Stimulated activated CD4-positive, alpha-beta T cell treated with anti-CD3 and anti-CD28 coated beads, Interleukin-15, amount 100 ng/mL, for 48 hours (primary cell): ENCODE measurements around the gene TNIP1.
A peak's percentile ranks its signal among the peaks of the same experiment; 100 is the strongest.

ENCODE experiments used
- DNase-seq, 2 donors: peaks; one replicate each; pipeline ENCODE4 v3.0.0-alpha.2; 2020; ENCODE audit warnings: low read depth in 2 of 2

TNIP1 gene

DNA sequence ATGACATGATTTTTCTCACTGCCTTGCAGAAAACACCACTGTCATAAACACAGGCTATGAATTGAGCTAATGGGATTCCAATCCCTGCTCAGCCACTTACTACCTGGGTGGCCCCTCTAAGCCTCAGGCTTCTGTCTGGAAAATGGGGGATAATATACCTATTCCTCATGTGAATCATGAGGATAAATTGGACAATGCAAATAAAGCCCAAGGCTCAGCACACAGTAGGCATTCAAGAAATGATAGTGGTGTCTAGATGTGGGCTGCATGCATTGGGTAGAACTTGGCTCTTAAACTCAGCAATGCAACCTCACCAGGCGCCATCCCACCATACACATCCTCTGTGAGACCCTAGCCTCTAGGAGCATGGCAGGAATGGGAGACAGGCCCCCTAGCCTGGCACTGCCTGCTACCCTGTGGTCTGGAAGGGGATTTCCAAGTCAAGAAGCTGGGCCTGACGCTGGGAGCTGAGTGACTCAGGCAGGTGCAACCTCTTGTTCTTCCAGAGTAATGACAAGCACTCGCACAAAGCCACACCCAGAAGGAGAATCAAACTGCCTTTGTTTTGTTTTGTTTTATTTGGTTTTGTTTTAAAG lies 2.3 kb upstream of the TNIP1 start:
- peak; percentile 64 to 67 for DNase-seq

DNA sequence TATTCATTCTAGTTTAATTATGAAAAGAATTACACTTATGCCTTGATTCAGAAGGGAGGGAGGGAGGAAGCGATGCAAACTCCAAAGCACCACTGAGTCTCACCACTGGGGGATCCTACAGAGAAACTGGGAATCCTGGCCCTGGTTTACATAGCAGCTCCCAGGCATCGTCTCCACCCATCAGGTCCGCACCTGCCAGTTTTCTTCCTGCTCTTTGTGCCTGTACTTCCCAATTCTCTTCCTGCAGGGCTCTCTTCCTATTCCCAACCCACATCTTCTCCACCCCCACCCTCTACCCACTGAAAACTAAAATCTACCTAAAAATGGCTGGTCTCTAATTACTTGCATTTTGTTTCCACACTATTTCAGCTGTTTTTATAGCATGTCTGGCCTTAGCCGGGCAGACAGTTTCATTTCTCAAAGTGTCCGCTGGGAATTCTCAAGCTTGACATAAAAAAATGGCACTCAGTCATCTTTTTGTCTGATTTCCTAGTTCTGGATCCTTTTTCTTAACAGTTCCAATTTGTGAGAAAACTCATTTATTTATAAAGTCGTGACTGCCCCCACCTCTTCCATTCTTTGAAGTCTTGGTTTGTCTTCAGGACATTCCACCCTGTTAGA lies 1.6 kb upstream of the TNIP1 start:
- no peak for DNase-seq

DNA sequence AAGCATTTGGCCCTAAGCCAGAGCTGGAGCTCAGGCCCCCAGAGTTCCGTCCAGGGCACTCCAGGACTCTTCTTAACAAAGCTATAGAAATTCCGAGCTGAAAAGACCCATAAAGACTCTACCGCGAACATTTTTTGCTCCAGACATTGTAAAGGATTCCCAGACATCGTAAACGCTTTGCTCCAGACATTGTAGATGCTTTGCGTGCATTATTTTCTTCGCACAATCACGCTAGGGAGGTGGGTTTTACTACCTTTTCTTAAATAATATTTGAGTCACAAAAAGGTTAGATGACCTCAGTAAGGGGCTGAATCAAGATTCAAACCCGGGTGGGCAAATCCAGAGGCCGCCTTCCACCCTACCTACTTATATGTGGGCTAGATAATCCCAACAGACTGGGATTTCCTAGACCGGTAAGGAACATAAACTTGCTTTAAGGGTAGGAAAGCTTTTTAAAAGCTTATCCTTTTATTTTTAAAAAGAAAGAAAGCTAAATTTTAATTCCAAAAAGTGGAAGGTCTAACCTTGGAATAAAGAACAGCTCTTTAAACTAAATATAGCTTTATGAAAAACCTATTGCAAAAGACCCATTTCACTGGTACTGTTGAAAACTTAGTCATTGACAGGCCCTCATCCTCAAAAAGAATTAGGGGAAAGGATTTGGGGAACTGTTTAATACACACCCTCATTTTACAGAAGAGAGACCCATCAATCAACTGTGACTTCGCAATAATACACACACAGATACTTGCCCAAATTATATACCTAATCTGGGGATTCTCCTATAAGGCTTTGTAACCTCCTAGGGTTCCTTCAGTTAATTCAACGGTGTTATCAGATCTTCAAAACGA lies 822 bp upstream of the TNIP1 start:
- no peak for DNase-seq

DNA sequence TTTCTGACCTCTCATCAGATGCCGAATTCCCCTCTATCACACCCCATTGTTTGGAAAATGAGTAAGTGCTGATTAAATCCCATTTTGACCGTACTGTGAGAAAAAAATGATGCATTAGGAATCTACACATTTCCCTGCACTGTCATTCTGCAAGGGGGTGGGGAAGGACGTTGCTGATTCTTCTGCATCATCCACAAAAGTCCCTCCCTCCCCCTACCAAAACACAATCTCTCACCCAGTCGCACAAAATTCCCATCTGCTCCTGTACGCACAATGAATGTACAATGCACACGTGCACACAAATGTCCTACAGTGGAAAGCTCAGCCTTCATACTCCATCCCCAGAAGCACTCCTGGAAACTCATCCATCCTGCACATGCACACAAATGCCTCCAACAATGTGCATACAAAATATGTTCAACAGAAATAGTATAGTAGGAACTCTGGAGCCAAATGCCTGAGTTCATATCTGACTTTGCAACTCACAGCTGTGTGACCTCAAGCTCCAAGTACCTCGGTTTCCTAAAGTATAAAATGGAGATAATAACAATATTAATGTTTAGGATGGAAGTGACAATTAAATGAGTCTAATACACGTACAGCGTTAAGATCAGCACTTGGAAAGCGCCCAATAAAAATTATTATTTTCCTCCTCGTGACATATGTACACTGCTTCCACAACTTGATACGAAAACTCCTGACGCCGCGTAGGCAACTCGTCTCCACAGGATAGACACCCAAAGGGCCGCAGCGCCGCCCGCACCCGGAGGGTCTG lies 809 bp downstream of the TNIP1 start:
- peak in 1 of 2 donors; percentile 46 for DNase-seq

DNA sequence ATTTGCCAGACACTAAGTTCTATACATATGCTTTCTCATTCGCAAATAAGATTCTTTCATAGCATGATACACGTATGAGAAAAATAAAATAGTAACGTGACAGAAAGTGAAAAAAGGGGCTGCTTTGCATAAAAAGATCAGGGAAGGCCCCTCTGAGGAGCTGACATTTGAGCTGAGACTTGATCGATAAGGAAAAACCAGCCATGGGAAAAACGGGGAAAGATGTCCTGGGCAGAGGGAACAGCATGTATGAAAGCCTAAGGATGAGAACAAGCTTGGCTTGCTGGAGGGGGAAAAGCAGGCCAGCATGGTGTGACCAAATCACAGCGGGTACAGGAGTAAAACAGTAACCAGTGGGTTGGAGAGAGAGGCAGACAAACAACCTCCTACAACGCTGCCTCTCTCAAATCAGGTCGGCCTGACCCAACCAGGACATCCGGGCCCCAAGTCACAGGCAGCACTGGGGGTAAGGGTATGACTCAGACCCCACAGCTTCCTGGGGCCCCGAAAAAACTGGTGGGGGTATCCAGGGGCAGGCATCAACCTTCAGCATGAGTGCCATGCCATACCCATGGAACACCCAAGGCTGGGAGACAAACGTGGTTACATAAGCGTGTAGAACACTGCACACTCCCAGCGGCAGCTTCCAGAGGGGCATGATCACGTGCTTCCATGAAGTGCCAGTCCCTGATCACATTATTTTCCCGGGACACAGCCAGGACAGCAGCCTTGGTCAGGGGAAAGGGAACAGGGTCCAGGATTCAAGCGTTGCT lies 2.2 kb downstream of the TNIP1 start:
- DNase-seq, result peak; percentile 68 to 71

DNA sequence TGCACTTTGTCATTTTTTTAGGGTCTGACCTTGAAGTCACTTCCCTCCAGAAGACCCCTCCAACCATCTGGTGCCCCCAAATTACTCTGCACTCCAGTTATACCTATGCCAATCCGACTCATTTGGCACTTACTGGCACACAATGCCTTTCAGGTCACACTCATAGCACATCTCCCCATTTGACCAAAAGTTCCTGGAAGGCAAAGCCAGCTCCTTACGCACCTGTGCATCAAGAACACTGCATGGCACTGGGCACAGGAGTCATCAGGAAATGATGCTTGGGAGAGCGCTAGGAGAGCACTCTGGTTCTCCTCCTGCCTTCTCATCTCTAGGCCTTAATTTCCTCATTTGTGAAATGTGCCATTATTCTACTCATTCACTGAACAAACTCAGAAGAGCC lies 2.9 kb downstream of the TNIP1 start:
- no peak for DNase-seq

DNA sequence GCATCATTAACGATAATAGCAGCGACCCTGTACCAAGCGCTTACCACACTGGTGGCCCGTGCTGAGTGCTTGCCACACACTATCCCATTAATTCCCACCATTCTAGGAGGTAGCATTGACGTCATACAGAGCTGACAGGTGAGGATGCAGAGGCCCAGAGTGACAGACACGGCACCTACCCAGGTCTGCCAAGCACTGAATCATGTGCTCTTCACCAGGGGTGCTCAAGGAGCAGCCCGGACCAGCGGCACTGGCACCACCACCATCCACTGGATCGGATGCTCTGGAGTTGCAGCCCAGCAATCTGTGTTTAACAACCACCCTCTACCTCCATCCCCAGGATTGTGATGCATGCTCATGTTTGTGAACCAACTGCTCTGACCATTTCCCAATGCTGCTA lies 3.4 kb downstream of the TNIP1 start:
- DNase-seq, result no peak

DNA sequence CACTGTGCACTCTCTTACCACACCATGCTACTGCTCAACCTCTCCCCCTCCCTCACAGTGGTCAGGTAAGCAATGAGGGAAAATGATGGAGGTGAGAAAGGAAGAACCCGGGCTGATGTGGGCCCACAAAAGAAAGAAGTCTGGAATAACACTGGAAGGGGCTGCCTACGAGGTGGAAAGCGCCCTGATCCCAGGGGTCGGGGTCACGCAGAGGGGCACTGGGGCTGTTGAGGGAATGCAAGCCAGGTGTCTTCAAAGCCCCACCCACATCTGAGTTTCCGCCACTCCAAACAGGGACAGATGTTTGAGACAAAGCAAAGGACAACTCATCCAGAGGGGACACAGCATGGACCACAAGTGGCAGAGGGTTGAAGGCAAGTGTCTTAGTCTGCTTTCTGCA lies 4.2 kb downstream of the TNIP1 start:
- DNase-seq, result no peak

DNA sequence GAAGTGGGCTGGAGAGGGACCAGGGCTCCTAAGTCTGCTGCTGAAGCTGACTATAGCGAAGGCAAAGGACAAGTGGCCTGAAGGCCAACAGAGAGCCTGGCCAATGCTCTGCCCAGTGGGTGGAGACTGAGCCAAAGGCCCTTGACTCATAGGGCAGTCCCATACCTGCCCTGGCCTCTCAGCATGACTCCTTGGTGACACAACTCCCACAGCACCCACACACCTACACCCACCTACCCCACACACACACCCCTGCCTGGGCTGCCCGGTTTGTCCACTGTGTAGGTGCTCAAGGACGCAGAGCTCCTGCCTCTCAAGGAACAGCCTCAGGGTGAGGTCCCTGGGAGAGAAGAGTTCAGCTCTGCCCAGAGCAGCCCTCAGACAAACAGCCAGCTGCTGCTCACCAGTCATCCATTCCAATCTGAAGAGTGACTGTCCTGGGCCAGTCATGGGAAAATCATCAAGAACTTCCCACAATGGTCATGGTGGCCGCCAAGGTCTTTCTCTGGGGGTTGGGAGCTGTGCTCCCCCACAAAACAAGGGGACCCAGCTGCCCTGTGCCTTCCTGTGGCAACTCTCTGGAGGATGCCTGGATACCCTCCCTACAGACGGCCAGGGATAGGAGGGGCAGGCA lies 5.0 kb downstream of the TNIP1 start:
- DNase-seq, result no peak

DNA sequence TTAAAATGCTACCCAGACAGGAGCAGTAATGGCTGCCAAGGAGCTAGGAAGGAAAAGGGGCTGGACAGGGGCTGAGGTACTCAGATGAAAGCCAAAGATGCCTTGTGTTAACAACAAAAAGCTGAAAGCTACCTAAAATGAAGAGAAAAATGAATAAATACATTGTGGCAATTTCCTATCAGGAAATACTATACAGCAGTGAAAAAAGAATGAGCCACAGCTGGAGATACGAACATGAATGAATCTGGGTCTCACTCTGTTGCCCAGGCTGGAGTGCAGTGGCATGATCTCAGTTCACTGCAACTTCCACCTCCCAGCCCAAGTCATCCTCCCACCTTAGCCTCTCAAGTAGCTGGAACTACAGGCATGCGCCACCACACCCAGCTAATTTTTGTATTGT lies 6.3 kb downstream of the TNIP1 start:
- DNase-seq, result no peak

DNA sequence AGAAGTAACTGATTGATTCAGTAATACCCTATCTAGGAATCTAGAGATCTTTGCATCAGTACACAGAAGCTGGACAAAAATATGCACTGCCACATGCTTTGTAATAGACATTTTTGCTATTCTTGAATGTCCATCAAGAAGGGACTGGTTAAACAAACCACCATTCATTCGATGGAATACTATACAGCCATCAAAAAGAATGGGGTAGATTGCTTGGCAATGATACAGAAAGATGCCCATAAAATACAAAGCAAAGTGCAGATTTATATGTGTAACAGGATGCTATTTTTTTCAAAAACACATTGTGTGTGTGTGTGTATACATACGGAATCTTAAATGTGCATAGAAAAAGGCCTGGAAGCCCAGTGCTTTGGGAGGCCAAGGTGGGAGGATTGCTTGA lies 7.6 kb downstream of the TNIP1 start:
- DNase-seq, result no peak

DNA sequence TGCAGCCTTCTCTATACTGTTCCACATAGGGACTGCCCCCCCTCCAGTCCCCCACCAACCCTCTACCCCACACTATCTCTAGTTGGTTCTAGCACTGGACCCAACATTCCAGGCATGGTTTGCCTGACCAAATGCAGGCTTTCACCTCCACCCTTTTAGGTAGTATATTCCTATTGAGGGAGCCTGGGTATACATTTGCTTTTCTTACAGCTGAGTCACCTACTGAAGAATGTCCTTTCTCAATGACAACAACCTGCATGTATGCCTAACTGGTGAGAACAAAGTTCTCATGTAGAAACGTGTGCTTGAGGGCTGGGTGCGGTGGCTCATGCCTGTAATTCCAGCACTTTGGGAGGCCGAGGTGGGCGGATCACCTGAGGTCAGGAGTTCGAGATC lies 8.2 kb downstream of the TNIP1 start:
- DNase-seq, result no peak

DNA sequence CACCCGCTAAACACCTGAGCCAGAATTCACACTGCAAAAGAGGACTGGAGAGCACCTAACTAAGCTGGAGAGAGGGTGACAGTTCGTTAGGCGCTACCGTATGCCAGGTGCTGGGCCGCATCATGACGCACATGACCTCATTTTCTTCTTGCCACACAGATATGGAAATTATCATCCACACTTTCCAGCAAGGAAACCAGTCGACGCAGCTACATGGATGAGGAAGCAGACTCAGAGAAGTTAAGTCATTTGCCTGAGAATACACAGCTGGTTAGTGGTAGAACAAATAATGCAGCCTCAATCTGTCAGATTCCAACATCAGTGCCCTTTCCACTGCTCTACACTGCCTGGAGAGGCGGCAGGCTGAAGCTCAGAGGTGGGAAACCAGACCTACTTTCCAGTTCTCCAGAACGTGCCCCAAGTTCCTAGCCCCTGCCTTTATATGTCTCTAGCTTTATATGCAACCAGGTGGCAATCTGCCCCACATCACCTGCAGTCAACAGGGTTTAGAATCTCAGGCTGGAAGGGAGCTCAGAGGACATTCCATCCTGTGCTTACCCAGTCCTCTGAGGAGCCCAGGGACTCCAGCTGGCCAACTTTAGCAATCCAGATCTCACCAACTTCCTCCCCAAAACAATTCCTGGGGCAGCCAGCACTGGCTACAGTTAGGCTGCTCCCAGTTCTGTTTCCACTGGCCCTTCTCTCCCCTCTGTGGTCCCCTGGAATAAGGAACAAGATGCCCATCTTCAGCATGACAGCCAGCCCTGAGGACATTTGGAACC lies 8.8 kb downstream of the TNIP1 start:
- DNase-seq, result no peak

DNA sequence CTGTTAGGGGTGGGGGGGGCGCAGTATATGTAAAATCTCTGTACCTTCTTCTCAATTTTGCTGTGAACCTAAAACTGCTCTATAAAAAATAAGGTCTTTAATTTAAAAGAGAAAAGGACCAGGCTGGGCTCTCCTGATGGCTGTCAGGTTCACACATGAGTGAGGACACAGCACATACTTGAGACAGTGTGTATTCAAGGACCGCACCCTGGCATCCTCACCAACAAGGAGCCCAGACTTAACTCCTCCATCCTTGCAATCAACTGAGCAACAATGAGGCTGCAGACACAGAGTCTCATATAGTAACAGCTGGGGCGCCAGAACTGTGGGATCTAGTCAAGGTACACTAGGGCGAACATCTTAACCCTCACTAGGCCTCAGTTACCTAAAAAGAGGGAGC lies 9.8 kb downstream of the TNIP1 start:
- DNase-seq, result no peak

DNA sequence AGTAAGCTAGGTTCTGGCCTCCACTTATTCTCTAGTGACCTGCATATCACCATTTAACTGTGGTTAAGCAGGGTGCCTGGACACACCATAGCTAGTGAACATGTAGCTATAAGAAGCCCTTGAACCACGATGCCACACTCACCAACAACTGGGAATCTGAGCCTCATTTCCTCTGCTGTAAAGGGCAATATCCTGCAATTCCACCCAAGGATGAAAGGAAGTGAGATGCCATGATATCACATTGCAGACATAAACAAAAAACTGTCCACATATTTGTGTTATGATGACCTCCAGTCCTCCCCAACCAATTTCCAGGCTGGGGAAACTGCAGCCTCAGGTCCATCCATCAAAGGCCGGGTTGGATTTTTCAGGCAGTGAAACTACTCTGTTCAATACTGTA lies 10.4 kb downstream of the TNIP1 start:
- no peak for DNase-seq

DNA sequence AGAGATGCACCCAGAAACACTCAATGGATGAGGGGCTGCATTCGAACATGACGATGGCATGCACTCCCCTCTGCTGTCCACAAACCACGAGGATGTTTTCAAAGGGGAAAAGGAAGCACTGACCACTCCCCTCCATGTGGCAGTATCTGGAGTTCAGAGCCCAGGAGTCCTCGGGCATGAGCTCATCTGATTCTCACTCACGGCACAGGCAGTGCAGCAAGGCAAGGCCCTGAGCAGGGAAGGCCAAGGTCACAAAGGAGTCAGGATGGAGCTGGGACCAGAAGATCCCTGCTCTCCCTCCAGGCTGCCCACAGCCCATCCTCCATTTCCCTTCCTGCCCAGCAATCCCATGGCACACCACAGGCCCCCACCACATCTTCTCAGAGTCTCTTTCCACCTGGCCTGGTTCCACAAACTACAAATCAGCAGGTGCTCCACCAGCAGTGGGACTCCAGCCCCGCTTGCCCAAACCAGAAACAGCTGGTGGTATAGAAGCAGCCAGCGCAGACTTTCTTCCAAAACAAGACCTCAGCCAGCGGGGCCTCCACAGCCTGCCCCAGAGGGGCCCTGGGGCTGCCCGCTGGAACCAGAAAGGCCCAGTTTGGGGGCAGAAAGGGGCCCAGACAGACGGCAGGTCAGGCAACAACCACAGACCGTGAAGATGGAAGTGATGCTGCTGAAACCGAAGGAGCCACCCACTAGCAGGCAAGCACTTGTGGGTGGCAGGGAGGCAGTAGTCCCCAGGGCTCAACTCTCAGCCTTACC lies 12.2 kb downstream of the TNIP1 start:
- no peak for DNase-seq

DNA sequence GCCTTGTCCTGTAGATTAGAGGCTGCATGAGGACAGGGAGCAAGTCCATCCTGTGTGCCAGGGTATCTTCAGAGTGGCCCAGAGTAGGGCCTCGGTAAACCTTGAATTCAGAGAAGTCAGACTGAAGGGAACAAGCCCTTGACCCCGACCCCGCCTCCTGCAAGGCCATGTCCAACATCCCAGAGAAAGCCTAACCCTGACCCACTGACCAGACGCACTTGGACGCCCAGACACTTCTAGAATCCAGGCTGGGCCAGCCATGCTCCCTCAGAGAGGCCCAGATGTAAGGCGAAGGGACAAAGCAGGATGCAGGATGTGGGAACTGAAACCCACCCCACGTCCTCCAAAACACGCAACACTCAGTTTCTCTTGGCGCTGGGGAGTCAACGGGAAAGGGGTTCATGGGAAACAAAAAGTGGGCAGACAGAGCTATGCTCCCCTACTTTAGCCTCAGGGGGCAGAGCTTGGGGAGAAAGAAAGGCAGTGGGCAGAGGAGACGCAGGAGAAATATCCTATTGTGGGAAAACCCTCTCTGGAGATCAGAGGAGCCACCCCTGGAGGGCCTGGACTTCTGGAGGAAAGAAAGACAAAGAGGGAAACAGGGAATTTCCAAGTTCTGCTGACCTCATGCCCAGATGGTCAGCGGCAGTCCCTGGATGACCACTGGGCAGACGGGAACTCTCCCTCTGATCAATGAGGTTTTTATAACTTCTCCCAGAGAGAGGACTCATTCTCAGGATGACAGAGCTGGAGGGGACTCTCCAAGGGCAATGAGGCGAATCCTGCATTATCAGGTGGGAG lies 13.0 kb downstream of the TNIP1 start:
- DNase-seq, result no peak

DNA sequence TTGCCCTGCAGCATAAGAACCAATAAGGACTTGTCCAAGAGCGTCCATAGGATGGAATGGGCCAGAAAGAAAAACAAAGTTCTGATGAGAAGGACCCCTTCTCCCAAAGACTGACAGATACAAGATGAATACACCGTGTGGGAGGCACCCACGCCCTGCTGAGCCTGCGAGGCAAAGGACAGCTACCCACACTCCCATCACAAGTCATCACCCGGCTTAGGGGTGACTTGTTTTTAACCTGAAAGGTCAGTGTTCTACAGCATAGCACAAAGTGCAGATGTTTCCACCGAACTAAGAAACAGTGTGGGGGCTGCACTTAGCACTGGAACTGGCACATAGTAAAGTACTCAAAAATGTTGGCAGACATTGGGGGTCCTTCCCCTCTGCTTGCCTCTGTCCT lies 13.9 kb downstream of the TNIP1 start:
- no peak for DNase-seq

DNA sequence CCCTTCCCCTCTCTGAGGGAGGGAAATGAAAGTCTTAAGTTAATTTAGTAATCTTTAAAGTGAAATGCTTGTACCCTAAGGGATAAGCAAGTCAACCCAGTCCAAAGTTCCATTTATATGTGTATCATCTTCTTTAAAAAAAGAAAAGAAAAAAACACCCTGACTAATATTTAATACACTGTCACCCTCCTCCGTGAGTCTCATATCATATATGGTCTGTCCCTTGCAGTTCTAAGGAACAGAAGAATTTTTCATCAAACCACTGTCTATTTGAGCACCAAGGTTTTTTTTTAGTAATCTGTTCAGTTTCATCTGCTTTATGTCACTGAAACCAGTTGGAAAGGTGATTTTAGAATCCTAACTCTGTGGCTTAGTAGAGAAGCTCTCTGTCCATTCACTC lies 15.2 kb downstream of the TNIP1 start:
- no peak for DNase-seq
